HEK293 (cell line): Measurements from ENCODE around the gene SARNP.

Experiments used
- GLIS1 ChIP-seq: fragments of 450-650 bp; formaldehyde crosslinking; IDR thresholded peaks from 2 replicates; pipeline ENCODE4 v1.5.1; 2016; ENCODE audit warnings: missing biosample characterization, missing genetic modification characterization
- HOXA7 ChIP-seq: sonication (generic); formaldehyde crosslinking; IDR thresholded peaks from 2 replicates; pipeline ENCODE4 v1.8.1; 2022; ENCODE audit warnings: missing genetic modification reagents, borderline replicate concordance
- IKZF3 ChIP-seq: fragments of 450-650 bp; IDR thresholded peaks from 2 replicates; pipeline ENCODE4 v1.5.0; 2018; ENCODE audit warnings: missing biosample characterization, mild to moderate bottlenecking, missing genetic modification characterization, moderate library complexity
- KLF10 ChIP-seq: fragments of 450-650 bp; IDR thresholded peaks from 2 replicates; pipeline ENCODE4 v1.5.1; 2018; ENCODE audit warnings: missing biosample characterization, mild to moderate bottlenecking, missing genetic modification characterization
- MYNN ChIP-seq: fragments of 450-650 bp; formaldehyde crosslinking; IDR thresholded peaks from 2 replicates; pipeline ENCODE4 v1.5.1; 2016; ENCODE audit warnings: missing biosample characterization, missing genetic modification characterization, borderline replicate concordance
- OSR2 ChIP-seq: fragments of 450-650 bp; formaldehyde crosslinking; IDR thresholded peaks from 2 replicates; pipeline ENCODE4 v1.5.1; 2016; ENCODE audit warnings: missing biosample characterization, missing genetic modification characterization
- SP7 ChIP-seq: fragments of 450-650 bp; formaldehyde crosslinking; IDR thresholded peaks from 2 replicates; pipeline ENCODE4 v1.5.1; 2016; ENCODE audit warnings: missing biosample characterization, missing genetic modification characterization
- YY1 ChIP-seq: fragments of 450-650 bp; formaldehyde crosslinking; IDR thresholded peaks from 2 replicates; pipeline ENCODE4 v1.5.1; 2018; ENCODE audit warnings: missing biosample characterization, missing genetic modification characterization
- ZNF114 ChIP-seq: fragments of 450-650 bp; formaldehyde crosslinking; IDR thresholded peaks from 2 replicates; pipeline ENCODE4 v1.5.0; 2017; ENCODE audit warnings: missing biosample characterization, missing genetic modification characterization
- ZNF16 ChIP-seq: fragments of 450-650 bp; formaldehyde crosslinking; IDR thresholded peaks from 2 replicates; pipeline ENCODE4 v1.5.1; 2016; ENCODE audit warnings: low read depth, missing biosample characterization, missing genetic modification characterization
- ZNF341 ChIP-seq: fragments of 450-650 bp; formaldehyde crosslinking; IDR thresholded peaks from 2 replicates; pipeline ENCODE4; 2016; ENCODE audit warnings: low read depth, missing biosample characterization, missing genetic modification characterization
- ZNF394 ChIP-seq: fragments of 450-650 bp; formaldehyde crosslinking; IDR thresholded peaks from 2 replicates; pipeline ENCODE4 v1.5.1; 2016; ENCODE audit warnings: missing biosample characterization, missing genetic modification characterization, mild to moderate bottlenecking, moderate library complexity, borderline replicate concordance
- ZNF398 ChIP-seq: fragments of 450-650 bp; formaldehyde crosslinking; IDR thresholded peaks from 2 replicates; pipeline ENCODE4 v1.5.1; 2017; ENCODE audit warnings: missing biosample characterization, missing genetic modification characterization
- ZNF423 ChIP-seq: fragments of 450-650 bp; formaldehyde crosslinking; IDR thresholded peaks from 2 replicates; pipeline ENCODE4 v1.5.1; 2016; ENCODE audit warnings: missing biosample characterization, missing genetic modification characterization
- ZNF596 ChIP-seq: fragments of 450-650 bp; IDR thresholded peaks from 2 replicates; pipeline ENCODE4 v1.5.0; 2018; ENCODE audit warnings: missing biosample characterization, mild to moderate bottlenecking, missing genetic modification characterization, moderate library complexity
- ZNF654 ChIP-seq: fragments of 450-650 bp; formaldehyde crosslinking; IDR thresholded peaks from 2 replicates; pipeline ENCODE4 v1.5.1; 2016; ENCODE audit warnings: low read depth, missing biosample characterization, missing genetic modification characterization
- TF ChIP-seq, protein P1 (sequence below): fragments of 450-650 bp; formaldehyde crosslinking; IDR thresholded peaks from 2 replicates; pipeline ENCODE4 v1.5.1; 2016; ENCODE audit warnings: missing biosample characterization, missing genetic modification characterization
- TF ChIP-seq, protein P2 (sequence below): fragments of 450-650 bp; formaldehyde crosslinking; IDR thresholded peaks from 2 replicates; pipeline ENCODE4 v1.5.1; 2016; ENCODE audit warnings: missing biosample characterization, missing genetic modification characterization
- TF ChIP-seq, protein P3 (sequence below): fragments of 450-650 bp; formaldehyde crosslinking; IDR thresholded peaks from 2 replicates; pipeline ENCODE4 v1.5.0; 2017; ENCODE audit warnings: missing biosample characterization, missing genetic modification characterization, borderline replicate concordance

Gene SARNP

GRCh38 chr12:55745361-55746173 lies 72.0 kb downstream of the SARNP start (continued):
- 0 out of 2 replicates have a peak, but pooled peaks have one; percentile 37 for TF ChIP-seq ZNF423
- TF ChIP-seq HOXA7 (CRISPR knock-in tag): no peak
- peak; percentile 38; the same call in 1 of the 2 replicates for TF ChIP-seq IKZF3 (tag by site-specific recombination)
- TF ChIP-seq ZNF398 (tag by site-specific recombination): peak; percentile 87
- TF ChIP-seq SP7 (tag by site-specific recombination): peak; percentile 26; the same call in 1 of the 2 replicates
- TF ChIP-seq, protein P1, sequence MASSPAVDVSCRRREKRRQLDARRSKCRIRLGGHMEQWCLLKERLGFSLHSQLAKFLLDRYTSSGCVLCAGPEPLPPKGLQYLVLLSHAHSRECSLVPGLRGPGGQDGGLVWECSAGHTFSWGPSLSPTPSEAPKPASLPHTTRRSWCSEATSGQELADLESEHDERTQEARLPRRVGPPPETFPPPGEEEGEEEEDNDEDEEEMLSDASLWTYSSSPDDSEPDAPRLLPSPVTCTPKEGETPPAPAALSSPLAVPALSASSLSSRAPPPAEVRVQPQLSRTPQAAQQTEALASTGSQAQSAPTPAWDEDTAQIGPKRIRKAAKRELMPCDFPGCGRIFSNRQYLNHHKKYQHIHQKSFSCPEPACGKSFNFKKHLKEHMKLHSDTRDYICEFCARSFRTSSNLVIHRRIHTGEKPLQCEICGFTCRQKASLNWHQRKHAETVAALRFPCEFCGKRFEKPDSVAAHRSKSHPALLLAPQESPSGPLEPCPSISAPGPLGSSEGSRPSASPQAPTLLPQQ (tag by site-specific recombination): peak; percentile 82
- TF ChIP-seq, protein P2, sequence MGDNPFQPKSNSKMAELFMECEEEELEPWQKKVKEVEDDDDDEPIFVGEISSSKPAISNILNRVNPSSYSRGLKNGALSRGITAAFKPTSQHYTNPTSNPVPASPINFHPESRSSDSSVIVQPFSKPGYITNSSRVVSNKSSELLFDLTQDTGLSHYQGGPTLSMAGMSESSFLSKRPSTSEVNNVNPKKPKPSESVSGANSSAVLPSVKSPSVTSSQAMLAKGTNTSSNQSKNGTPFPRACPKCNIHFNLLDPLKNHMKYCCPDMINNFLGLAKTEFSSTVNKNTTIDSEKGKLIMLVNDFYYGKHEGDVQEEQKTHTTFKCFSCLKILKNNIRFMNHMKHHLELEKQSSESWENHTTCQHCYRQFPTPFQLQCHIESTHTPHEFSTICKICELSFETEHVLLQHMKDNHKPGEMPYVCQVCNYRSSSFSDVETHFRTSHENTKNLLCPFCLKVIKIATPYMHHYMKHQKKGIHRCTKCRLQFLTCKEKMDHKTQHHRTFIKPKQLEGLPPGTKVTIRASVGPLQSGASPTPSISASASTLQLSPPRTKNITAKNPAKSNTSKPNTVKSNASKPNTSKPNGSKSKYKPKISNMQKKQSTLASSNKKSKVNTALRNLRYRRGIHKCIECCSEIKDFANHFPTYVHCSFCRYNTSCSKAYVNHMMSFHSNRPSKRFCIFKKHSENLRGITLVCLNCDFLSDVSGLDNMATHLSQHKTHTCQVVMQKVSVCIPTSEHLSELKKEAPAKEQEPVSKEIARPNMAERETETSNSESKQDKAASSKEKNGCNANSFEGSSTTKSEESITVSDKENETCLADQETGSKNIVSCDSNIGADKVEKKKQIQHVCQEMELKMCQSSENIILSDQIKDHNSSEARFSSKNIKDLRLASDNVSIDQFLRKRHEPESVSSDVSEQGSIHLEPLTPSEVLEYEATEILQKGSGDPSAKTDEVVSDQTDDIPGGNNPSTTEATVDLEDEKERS (tag by site-specific recombination): no peak
- TF ChIP-seq YY1: no peak
- peak; percentile 28; the same call in 1 of the 2 replicates for TF ChIP-seq ZNF341 (tag by site-specific recombination)
- TF ChIP-seq KLF10 (tag by site-specific recombination): no peak
- TF ChIP-seq MYNN (tag by site-specific recombination): peak; percentile 90
- TF ChIP-seq ZNF394 (tag by site-specific recombination): no peak
- TF ChIP-seq OSR2: no peak
- TF ChIP-seq ZNF114: no peak
- no peak for TF ChIP-seq ZNF16 (tag by site-specific recombination)
- TF ChIP-seq ZNF596 (tag by site-specific recombination): peak; percentile 8; the same call in 1 of the 2 replicates
- no peak for TF ChIP-seq GLIS1 (tag by site-specific recombination)
- TF ChIP-seq, protein P3, sequence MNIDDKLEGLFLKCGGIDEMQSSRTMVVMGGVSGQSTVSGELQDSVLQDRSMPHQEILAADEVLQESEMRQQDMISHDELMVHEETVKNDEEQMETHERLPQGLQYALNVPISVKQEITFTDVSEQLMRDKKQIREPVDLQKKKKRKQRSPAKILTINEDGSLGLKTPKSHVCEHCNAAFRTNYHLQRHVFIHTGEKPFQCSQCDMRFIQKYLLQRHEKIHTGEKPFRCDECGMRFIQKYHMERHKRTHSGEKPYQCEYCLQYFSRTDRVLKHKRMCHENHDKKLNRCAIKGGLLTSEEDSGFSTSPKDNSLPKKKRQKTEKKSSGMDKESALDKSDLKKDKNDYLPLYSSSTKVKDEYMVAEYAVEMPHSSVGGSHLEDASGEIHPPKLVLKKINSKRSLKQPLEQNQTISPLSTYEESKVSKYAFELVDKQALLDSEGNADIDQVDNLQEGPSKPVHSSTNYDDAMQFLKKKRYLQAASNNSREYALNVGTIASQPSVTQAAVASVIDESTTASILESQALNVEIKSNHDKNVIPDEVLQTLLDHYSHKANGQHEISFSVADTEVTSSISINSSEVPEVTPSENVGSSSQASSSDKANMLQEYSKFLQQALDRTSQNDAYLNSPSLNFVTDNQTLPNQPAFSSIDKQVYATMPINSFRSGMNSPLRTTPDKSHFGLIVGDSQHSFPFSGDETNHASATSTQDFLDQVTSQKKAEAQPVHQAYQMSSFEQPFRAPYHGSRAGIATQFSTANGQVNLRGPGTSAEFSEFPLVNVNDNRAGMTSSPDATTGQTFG (tag by site-specific recombination): no peak
- TF ChIP-seq ZNF654 (tag by site-specific recombination): no peak
